PC-3 (cell line): ENCODE results near the gene LRRC53. TPM values are rescaled to one million over a fixed set of nuclear protein-coding genes. Genes with fewer than 3 reads are reported as not detected.

ENCODE experiments used
- ATAC-seq: fragments of 200-7000 bp; cut with Tn5 transposase; 2 replicates; pipeline ENCODE4 v1.9.1; 2020; ENCODE audit warnings: mild to moderate bottlenecking, moderate library complexity
- BruUV-seq: library from RNA; stranded (reverse); fragments of 400-500 nt; replicated peaks from 2 replicates; lab custom pipeline; 2021; lab: Mats Ljungman, UMichigan
- CTCF ChIA-PET: fragments of 300-600 bp; sonication (Branson Sonifier 250); formaldehyde crosslinking; loops from one replicate; lab custom pipeline; 2022; ENCODE audit warnings: antibody characterized with exemption; lab: Charles Lee
- POLR2A ChIA-PET: fragments of 300-600 bp; sonication (Branson Sonifier 250); formaldehyde crosslinking; loops from one replicate; lab custom pipeline; 2022; ENCODE audit warnings: antibody characterized with exemption; ENCODE audit not compliant: unreplicated experiment; lab: Charles Lee
- DNase-seq: peaks from one replicate; pipeline ENCODE4 v3.0.0-alpha.2; 2015
- H2AFZ ChIP-seq: fragments of 300-600 bp; sonication (generic); 2 replicates; pipeline ENCODE4 v1.6.0; 2016; ENCODE audit warnings: antibody characterized with exemption, low read length
- H3F3A ChIP-seq: fragments of 300-600 bp; sonication (generic); one replicate; pipeline ENCODE4 v1.6.0; 2017; ENCODE audit warnings: antibody characterized with exemption, low read length, control low read depth, mild to moderate bottlenecking; ENCODE audit not compliant: unreplicated experiment
- H3K27ac ChIP-seq: fragments of 300-600 bp; sonication (generic); 2 replicates; pipeline ENCODE4 v1.5.1; 2016; ENCODE audit warnings: mild to moderate bottlenecking, low read length
- H3K27me3 ChIP-seq: fragments of 300-600 bp; sonication (generic); 2 replicates; pipeline ENCODE4 v1.6.1; 2016; ENCODE audit warnings: low read length, mixed read lengths
- H3K36me3 ChIP-seq: fragments of 300-600 bp; sonication (generic); 2 replicates; pipeline ENCODE4 v1.6.1; 2016; ENCODE audit warnings: low read depth, mixed run types, low read length, mixed read lengths
- H3K4me1 ChIP-seq: fragments of 300-600 bp; sonication (generic); 2 replicates; pipeline ENCODE4 v1.5.1; 2016; ENCODE audit warnings: low read length; ENCODE audit not compliant: insufficient read depth
- H3K4me2 ChIP-seq: fragments of 300-600 bp; sonication (generic); 2 replicates; pipeline ENCODE4 v1.6.0; 2016; ENCODE audit warnings: low read length
- H3K4me3 ChIP-seq: fragments of 300-600 bp; sonication (generic); 2 replicates; pipeline ENCODE4 v1.5.1; 2016; ENCODE audit warnings: mild to moderate bottlenecking, low read length, mixed read lengths
- H3K79me2 ChIP-seq: fragments of 300-600 bp; sonication (generic); 2 replicates; pipeline ENCODE4 v1.6.1; 2017; ENCODE audit warnings: low read length, mixed read lengths
- H3K9ac ChIP-seq: fragments of 300-600 bp; sonication (generic); 2 replicates; pipeline ENCODE4 v1.6.0; 2016; ENCODE audit warnings: mild to moderate bottlenecking, low read length
- H3K9me2 ChIP-seq: fragments of 300-600 bp; sonication (generic); replicated peaks from 2 replicates; pipeline ENCODE4 v1.6.1; 2016; ENCODE audit warnings: mixed run types, low read length, mixed read lengths
- H3K9me3 ChIP-seq: fragments of 300-600 bp; sonication (generic); 2 replicates; pipeline ENCODE4 v1.6.1; 2016; ENCODE audit warnings: low read length, mixed read lengths
- H4K20me1 ChIP-seq: fragments of 300-600 bp; sonication (generic); 2 replicates; pipeline ENCODE4 v1.6.1; 2016; ENCODE audit warnings: low read length, mixed read lengths
- CTCF ChIP-seq: fragments of 300-600 bp; sonication (generic); conservative IDR thresholded peaks from 2 replicates; pipeline ENCODE4 v1.5.1; 2017; ENCODE audit warnings: antibody characterized with exemption, low read depth, mild to moderate bottlenecking, low read length
- EZH2 ChIP-seq: fragments of 300-600 bp; sonication (generic); IDR thresholded peaks from one replicate; pipeline ENCODE4 v1.6.1; 2017; ENCODE audit warnings: antibody characterized with exemption, mild to moderate bottlenecking, low read length; ENCODE audit not compliant: unreplicated experiment
- EZH2phosphoT487 ChIP-seq: fragments of 300-600 bp; sonication (generic); IDR thresholded peaks from 2 replicates; pipeline ENCODE4 v1.6.1; 2018; ENCODE audit warnings: mild to moderate bottlenecking, antibody characterized with exemption, low read length, borderline replicate concordance
- intact Hi-C: fragments of 100-400 bp; cut with micrococcal nuclease; formaldehyde crosslinking; loops from 2 replicates; pipeline ENCODE4 v1.9.0; 2023
- total RNA-seq: library from RNA; depleted of rRNA; stranded (reverse); fragments of >200 nt; gene quantifications from 2 replicates; pipeline ENCODE4 v1.2.3, GENCODE V29; 2014

The LRRC53 gene
- total RNA-seq, 1 experiment from 2014 or later = not detected

GRCh38 chr1:74470936-74471335 is 41.5 kb downstream of the LRRC53 start:
- H3K27ac ChIP-seq = no peak overlapping the region
- H3K4me1 ChIP-seq = peaks cover 5% of the 10 kb centered on the region; the same call in 1 of the 2 replicates
- no peaks in the 10 kb centered on the region for H3K9me2 ChIP-seq
- H2AFZ ChIP-seq = no peak overlapping the region
- ChIA-PET CTCF (no interaction called here), POLR2A (no interaction called here)
- no peaks in the 10 kb centered on the region for H3F3A ChIP-seq
- DNase-seq = no peak
- no peak overlapping the region for H3K9ac ChIP-seq
- no peak overlapping the region for H3K4me3 ChIP-seq
- intact Hi-C loops = loop anchor here (5.0 kb wide), 1 partner anchor 221 kb away; no protein-coding TSS in a partner anchor
- no peaks in the 10 kb centered on the region for H4K20me1 ChIP-seq
- no peaks in the 10 kb centered on the region for H3K36me3 ChIP-seq
- no peak overlapping the region for H3K4me2 ChIP-seq
- H3K79me2 ChIP-seq = no peaks in the 10 kb centered on the region
- no peaks in the 10 kb centered on the region for H3K9me3 ChIP-seq
- ATAC-seq = no peak
- TF ChIP-seq EZH2 (no peak), EZH2phosphoT487 (no peak), CTCF (no peak)
- peaks cover 52% of the 10 kb centered on the region for H3K27me3 ChIP-seq
- no TSS peak for BruUV-seq

DNA sequence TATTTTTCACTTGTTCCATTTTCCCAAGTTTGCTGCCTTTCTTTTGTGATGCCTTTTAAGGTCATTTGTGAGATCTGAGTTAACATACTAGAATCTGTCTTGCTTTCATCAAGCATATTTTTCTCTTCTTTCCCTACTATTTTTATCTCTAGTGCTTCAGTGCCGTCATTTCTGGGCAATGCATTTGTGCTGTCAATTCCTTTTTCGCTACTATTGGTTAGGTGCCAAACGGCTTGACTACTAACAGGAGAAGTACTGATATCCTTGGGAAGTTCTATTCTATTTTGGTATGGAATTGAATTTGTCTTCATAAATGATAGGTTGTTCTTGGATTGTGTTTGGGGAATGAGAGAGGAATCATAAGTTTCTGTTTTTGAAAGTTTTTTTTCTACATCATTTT is 42.2 kb downstream of the LRRC53 start:
- H3K9me3 ChIP-seq = no peaks in the 10 kb centered on the region
- no peak overlapping the region for H3K27ac ChIP-seq
- ATAC-seq (no peak), DNase-seq (no peak)
- H3K27me3 ChIP-seq = peaks cover 46% of the 10 kb centered on the region
- no peak overlapping the region for H3K4me2 ChIP-seq
- no peak overlapping the region for H2AFZ ChIP-seq
- no peak for TF ChIP-seq EZH2
- TF ChIP-seq CTCF = no peak
- TF ChIP-seq EZH2phosphoT487 = no peak
- CTCF ChIA-PET = no interaction called here
- H3K4me1 ChIP-seq = peaks cover 5% of the 10 kb centered on the region; the same call in 1 of the 2 replicates
- no peaks in the 10 kb centered on the region for H3F3A ChIP-seq
- H3K79me2 ChIP-seq = no peaks in the 10 kb centered on the region
- H3K9me2 ChIP-seq = no peaks in the 10 kb centered on the region
- BruUV-seq = no TSS peak
- POLR2A ChIA-PET = interaction anchor here (0.6 kb wide), 2 partner anchors 114 to 248 kb away, joined by 4 read pairs; no protein-coding TSS in a partner anchor
- no peak overlapping the region for H3K4me3 ChIP-seq
- intact Hi-C loops = loop anchor here (5.0 kb wide), 1 partner anchor 222 kb away; no protein-coding TSS in a partner anchor
- H3K9ac ChIP-seq = no peak overlapping the region
- no peaks in the 10 kb centered on the region for H4K20me1 ChIP-seq
- no peaks in the 10 kb centered on the region for H3K36me3 ChIP-seq

DNA sequence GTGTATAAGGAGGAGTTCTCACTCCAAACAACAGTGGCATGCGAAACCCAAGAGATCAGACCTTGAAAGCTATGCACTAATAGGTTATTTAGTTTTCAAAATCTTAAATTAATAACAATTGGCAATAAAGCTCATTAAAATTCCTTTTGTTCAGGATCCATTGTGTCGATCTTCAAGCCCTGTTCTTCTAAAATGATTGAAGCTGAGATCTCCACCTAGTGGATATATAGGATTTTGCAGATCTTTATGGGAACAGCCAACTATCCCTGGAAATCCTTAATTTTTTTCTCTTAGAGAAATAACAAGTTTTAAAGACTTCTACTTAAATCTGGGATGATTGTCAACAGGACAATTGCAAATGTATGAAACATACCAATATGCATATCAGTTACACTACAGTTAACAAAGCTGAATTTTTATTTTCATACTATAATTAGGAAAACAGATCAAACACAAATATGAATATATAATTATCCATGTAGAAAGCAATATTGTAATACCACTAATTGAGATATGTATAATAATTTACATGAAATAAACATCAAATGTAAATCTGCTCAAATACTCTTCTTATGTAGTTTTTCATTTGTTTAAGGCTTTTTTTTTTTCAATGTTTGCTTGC is 43.3 kb downstream of the LRRC53 start:
- no peak overlapping the region for H3K4me2 ChIP-seq
- no peak overlapping the region for H3K9ac ChIP-seq
- no peak overlapping the region for H3K4me3 ChIP-seq
- DNase-seq (peak; percentile 76), ATAC-seq (0 out of 2 replicates have a peak, but pooled peaks have one; percentile 45)
- no peaks in the 10 kb centered on the region for H3K9me3 ChIP-seq
- POLR2A ChIA-PET = no interaction called here
- intact Hi-C loops = loop anchor here (1.0 to 10.0 kb wide), 4 partner anchors 114 to 628 kb away; no protein-coding TSS in a partner anchor
- no peaks in the 10 kb centered on the region for H3K9me2 ChIP-seq
- H2AFZ ChIP-seq = no peak overlapping the region
- no peak overlapping the region for H3K27ac ChIP-seq
- no peaks in the 10 kb centered on the region for H3K79me2 ChIP-seq
- BruUV-seq = no TSS peak
- TF ChIP-seq CTCF (peak; percentile 82), EZH2phosphoT487 (no peak), EZH2 (no peak)
- H3F3A ChIP-seq = no peaks in the 10 kb centered on the region
- H3K4me1 ChIP-seq = peaks cover 5% of the 10 kb centered on the region; the same call in 1 of the 2 replicates
- CTCF ChIA-PET = interaction anchor here (0.7 to 1.1 kb wide), 3 partner anchors 149 to 264 kb away, joined by 3 to 4 read pairs (median 3); partner anchors contain the start of genes CRYZ and TYW3
- no peaks in the 10 kb centered on the region for H3K36me3 ChIP-seq
- peaks cover 37% of the 10 kb centered on the region for H3K27me3 ChIP-seq
- no peaks in the 10 kb centered on the region for H4K20me1 ChIP-seq
